GM18867 (cell line): Measurements from ENCODE around the gene TAF6L.
"Not testable (repeated sequence)": the region's sequence is repeated elsewhere in the genome, so short reads cannot be mapped to it uniquely, and the experiment has no call there.

Source experiments
- ATAC-seq: cut with Tn5 transposase; IDR thresholded peaks from one replicate; pipeline ENCODE4 v1.9.1; 2021; ENCODE audit warnings: mild to moderate bottlenecking, moderate library complexity; ENCODE audit not compliant: unreplicated experiment

TAF6L gene

DNA sequence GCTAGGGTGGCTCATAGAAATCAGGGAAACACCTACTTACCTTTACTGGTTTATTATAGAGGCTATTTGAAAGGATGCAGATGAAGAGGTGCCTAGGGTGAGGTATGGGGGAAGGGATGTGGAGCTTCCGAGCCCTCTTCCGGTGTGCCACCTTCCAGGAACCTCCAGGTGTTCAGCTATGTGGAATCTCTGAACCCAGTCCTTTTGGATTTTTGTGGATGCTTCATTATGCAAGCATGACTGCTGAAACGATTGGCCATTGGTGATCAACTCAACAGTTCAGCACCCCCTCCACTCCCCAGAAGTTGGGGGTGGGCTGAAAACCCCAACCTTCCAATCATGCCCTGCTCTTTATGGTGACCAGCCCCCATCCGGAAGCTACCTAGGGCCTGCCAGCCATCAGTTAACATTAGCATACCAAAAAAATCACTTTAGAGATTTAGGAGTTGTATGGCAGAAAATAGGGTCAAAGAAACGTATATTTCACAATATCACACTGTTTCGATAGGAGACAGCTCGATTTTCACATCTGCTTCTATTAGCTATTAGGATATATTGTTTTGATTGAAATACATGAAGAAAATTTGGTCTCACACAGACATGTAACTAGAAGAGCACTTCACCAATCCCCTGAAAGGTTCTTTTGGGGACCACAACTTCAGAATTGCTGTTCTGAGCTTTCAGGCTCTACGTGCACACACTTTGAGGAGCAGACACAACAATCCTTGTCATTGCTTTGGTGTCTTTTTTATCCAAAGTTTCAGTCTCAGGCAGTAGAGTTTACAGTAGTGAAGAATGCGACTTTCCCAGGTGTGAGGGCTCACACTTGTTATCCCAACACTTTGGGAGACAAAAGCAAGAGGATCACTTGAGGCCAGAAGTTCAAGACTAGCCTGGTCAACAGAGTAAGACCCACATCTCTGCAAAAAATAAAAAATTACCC lies 13.1 kb upstream of the TAF6L start:
- ATAC-seq, result no peak

DNA sequence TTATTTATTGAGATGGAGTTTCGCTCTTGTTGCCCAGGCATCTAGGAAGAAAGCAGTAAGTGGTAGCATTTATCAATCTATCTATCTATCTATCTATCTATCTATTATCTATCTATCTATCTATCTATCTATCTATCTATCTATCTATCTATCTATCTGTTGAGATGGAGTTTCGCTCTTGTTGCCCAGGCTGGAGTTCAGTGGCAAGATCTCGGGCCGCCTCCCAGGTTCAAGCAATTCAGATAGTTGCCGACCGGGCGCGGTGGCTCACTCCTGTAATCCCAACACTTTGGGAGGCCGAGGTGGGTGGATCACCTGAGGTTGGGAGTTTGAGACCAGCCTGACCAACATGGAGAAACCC lies 10.3 kb upstream of the TAF6L start:
- not testable (repeated sequence) for ATAC-seq

DNA sequence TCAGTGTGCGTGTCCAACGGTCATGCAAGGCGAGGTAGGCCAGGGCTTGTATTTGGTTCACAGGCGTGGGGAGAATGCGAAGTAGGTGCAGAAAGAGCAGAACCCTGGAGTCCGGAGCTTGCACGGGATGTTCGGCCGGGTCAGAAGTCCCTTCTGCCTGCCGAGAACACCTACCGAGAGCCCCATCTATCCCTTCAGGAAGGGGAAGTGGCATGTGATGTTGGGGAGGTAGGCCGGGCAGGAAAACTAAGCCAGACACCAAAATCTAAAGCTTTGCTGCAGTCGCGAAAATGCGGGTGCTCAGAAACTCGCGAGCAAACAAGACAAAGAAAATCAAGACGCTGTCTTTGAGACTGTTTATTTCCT lies 435 bp upstream of the TAF6L start:
- ATAC-seq, result peak; percentile 3

DNA sequence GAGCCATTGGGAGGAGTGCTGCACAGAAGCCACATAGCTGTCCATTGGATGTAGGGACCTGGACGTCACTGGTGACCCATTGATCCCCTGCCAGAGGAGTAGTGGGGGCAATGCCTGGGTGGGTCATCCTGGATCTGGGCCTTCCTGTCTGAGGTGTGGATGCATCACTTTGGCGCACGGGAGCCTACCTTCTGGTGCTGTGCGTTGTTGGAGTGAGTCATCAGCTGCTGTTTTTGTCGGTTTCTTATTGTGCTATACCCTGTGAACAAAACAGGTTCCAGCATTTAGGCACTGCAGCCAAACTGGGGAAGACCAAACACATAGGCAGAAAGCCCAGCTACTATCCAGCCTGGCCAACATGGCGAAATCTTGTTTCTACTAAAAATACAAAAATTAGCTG lies 3.2 kb downstream of the TAF6L start:
- no peak for ATAC-seq

DNA sequence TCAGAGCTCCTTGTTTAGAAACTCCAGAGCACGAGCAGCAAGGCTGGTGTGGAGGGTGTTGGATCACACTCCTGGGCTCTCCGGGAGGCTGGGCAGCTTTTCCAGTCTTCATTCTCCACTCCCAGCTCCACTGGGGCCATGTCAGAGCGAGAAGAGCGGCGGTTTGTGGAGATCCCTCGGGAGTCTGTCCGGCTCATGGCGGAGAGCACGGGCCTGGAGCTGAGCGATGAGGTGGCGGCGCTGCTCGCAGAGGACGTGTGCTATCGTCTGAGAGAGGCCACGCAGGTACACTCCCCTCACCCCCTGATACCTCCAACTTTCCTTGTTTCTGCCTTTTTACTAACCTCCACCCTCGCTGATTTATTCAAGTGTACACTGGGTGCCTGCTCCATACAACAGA lies 4.5 kb downstream of the TAF6L start:
- ATAC-seq, result no peak

DNA sequence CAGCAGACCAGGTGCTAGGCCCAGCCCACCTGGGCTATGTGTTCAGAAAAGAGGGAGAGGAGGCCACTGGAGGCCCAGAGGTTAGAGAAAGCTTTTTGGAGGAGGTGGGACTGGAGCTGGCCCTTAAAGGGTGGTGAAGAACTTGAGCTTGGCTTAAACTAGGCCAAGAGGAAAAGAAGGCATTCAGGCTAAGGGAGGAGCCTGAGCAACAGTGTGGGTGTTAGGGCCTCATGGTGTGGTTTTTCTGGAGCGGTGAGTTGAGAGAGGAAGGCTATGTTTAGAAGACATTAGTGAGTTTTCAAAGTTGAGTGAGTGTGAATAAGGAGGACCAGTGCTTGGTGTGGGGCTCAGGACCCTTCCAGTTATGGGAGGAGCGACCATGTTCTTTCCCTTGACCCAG lies 6.2 kb downstream of the TAF6L start:
- ATAC-seq, result no peak

DNA sequence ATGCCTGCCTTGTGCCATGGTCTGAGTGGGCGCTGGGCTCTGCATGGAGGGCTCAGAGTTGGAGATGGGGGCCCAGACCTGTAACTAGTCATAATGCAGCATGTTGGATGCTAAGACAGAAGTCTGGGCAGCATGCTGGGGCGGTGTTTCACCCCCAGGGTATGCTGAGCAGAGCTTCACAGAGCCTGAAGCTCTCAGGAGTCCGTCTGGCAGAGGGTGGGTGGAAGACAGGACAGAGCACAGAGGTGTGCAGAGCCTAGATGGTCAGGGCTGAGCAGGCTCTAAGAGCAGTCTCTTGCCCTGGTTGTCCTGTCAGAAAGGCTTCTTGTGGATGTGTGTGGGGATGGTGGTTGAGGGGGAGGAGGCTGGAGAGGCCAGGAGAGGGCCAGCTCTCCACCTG lies 7.2 kb downstream of the TAF6L start:
- no peak for ATAC-seq

DNA sequence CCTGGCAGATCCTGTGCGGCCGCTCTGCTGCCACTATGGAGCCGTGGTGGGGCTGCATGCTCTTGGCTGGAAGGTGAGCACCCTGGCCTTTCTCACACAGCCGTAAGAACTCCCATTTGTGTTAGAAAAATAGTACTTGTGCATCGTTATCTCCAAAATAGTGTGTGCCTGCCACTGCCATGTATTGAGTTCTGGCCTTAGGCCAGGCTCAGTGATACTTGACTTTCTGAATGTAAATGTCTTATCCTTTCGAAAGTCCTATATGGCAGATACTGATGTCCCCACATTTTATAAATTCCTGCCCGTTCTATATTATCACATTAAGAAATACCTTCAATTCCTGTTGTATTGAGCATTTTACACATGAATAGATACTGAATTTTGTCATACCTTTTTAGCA lies 11.6 kb downstream of the TAF6L start:
- no peak for ATAC-seq

DNA sequence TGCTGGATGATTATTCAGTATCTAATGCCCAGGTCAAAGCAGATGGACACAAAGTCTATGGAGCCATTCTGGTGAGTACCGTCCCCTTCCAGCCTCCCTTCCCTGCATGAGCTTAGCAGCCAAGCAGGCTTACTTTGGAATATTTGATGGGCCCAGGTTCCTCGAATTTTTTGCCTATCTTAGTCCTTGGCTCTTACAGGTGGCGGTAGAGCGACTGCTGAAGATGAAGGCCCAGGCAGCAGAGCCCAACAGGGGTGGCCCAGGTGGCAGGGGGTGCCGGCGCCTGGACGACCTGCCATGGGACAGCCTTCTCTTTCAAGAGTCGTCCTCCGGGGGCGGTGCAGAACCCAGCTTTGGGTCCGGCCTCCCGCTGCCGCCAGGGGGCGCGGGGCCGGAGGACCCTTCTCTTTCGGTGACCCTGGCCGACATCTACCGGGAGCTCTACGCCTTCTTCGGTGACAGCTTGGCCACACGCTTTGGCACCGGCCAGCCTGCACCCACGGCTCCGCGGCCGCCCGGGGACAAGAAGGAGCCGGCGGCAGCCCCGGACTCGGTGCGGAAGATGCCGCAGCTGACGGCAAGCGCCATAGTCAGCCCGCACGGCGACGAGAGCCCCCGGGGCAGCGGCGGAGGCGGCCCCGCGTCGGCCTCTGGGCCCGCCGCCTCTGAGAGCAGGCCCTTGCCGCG lies 15.3 kb downstream of the TAF6L start:
- peak; percentile 66 for ATAC-seq

DNA sequence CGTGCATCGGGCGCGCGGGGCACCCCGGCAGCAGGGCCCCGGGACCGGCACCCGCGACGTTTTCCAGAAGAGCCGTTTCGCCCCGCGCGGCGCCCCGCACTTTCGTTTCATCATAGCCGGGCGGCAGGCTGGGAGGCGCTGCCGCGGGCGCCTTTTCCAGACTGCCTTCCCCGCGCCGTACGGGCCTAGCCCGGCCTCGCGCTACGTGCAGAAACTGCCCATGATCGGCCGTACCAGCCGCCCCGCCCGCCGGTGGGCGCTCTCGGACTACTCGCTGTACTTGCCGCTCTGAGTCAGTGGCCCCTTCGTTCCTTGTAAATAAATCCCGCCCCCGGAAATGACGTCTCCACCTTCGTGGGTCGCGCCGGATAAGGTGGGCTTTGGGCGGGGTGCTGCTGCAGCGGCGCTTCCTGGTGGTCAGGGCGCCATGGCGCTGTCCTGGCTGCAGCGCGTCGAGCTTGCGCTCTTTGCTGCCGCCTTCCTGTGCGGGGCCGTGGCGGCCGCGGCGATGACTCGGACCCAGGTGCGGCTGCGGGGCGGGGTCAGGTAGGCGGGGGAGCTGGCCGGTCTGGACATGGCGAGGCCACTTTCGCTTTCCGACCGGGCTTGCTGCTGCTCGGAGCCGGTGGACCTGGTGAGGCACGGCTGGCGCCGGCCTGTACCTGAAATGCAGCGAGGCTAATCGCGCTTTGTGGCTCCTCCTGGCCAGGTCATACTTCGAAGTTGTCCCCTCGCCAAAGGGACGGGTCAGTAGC lies 16.0 kb downstream of the TAF6L start, which contains the start of gene TMEM179B:
TMEM179B (plus strand) TSS at position 398 of the 755 bp plus-strand sequence; CDS start at position 428, 30 bp downstream.
- ATAC-seq, result peak; percentile 62

DNA sequence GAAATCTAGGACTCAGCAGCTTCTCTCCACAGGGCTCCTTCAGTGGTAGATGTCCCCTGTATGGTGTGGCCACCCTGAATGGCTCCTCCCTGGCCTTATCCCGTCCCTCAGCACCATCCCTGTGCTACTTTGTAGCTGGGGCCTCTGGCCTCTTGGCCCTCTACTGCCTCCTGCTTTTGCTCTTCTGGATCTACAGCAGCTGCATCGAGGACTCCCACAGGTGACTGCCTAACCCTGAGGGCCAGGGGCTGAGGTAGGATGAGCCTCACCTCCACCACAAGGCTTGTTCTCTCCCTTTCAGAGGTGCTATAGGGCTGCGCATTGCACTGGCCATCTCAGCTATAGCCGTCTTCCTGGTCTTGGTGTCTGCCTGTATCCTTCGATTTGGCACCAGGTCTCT lies 17.8 kb downstream of the TAF6L start:
- no peak for ATAC-seq

DNA sequence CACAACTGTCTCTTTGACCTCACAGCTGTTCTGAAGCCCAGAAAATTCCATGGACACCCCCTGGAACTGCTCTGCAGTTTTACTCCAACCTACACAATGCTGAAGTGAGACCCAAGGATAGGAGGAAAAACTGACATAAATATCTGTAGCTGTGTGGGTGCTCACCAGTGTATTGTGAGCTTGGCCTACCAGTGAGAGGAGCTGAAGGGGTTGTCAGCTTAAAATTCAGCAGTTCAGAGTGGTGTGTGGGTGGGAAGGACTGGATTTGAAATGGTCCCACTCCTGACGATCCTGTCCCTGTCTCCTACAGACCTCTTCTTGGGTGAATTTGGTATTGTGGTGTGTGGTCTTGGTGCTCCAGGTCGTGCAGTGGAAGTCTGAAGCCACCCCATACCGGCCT lies 18.4 kb downstream of the TAF6L start:
- ATAC-seq, result no peak

DNA sequence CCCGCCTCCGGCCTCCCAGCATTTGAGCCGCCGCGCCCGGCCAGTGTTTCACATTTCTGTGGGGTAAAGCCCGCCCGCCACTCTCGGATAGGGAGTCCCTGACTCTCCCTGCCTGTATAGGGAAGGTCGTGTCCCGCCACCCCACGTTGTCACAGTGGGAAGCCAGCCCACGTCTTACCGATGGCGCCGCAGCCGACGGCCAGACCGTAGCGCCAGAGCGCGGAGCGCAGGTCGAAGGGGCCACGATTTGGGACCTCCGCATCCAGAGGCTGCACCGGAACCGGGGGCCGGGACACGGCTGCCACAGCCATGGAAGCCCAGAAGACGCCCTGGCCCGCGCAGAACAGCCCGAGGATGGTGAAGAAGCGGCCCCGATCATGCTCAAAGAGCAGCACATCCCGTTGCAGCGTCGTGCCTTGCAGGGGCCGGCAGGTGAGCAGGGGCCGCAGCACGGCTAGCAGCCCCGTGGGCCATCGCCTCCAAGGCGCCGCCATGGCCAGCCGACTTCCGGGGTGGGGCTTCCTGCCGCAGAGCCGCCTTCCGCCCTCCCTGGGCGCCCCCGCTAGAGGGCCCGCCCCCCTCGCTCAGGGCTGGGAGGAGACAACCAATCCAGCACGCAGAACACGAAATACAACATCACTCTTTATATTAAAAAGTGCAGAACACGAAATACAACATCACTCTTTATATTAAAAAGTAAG lies 20.5 kb downstream of the TAF6L start, which contains the start of gene TMEM223:
TMEM223 (minus strand) TSS at position 506 of the 701 bp plus-strand sequence; CDS start at position 494, 12 bp downstream.
- peak; percentile 76 for ATAC-seq

DNA sequence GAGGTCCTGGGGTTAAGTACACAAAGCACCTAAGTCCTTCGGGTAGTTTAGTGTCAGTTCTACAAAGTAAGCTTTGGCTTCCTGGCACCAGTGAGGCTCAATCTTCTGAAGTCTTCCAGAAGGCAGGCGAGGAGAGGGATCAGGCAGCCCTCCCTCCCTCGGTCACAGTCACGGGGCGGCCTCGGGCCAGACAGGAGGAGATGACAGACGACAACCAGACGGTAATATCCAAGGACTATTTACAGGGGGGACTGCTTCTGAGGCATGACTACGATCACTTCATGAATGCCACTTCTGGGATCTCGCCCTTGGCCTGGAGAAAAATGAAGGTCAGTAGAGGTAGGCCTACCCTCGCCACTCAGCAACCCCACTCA lies 21.0 kb downstream of the TAF6L start:
- ATAC-seq, result peak; percentile 4

DNA sequence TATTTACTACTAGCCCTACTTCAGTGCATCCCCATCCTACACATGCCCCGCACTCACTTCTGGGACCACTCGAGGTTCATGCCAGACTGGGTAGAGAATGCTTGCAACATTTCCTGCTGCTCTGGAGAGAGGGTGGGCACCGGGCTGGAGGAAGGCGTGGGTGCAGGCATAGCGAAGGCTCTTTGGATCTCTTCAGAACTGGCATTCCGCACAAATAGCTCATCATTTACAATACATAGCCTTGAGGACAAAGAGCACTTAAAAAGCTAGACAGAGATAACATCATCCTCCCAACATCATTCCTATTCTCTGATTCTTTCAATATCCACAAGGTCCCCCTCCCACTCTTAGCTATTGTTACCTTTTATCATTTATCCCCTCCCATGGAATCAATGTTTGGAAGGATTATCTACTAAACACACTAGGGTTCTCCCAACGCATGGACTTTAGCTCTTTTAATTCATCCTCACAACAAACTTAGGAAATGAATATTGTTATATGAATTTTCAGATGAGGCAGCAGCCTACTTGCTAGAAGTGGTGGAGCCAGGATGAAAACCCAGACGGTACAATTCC lies 23.1 kb downstream of the TAF6L start:
- no peak for ATAC-seq

DNA sequence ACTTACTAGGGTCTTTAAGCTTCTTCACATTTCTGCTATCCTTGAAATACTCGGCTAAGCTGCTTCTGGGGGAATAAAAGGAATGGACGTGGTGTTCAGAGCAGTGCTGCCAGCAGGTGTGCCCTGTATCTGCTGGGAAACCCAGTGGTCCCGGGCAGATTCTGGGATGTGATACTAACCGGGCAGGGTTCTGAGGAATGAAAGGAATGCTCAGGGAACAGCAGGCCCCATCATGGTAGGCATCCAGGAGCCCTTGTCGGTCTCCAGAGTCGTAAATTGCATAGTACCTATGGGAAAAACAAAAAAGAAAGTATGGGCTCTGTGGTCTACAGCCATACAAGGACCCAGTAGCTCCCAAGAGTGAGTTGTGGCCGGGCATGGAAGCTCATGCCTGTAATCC lies 25.1 kb downstream of the TAF6L start:
- ATAC-seq, result no peak

DNA sequence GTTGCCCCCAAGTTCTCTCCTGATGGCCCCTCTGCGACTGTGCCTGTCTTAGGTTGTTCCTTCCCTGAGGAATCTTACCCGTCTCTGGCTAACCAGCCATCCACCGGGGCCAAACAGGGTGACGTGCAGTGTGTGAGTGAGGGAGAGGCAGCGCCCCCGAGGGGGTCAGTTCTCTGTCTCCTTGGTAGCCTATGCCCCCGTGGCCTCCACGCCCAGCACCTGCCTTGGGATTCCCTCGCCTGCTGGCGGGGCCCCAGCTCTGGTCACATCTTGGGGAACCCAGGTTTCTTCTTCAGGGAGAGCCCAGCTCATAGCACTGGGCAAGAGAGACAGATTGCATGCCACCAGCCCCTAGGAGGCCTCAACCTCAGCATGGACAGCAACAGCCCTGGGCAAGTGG lies 28.3 kb downstream of the TAF6L start:
- no peak for ATAC-seq

DNA sequence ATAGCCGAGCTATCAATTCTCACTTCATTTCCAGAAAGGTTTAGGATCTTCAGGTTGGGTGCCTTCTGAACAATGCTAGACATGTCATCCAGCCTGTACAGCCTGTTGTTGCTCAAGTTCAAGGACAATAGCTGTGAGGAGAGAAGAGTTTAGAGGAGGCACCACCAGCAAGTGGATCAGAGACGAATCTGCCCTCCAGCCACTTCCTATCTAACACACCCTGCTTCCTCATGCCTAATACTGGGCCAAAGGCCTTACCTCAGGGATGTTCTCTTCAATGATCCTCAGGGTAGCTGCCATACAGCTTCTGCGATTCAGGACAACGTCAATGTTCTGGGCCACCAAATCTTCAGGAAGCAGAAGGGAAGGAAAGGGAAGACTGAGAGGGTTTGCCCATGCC lies 29.9 kb downstream of the TAF6L start:
- ATAC-seq, result no peak

DNA sequence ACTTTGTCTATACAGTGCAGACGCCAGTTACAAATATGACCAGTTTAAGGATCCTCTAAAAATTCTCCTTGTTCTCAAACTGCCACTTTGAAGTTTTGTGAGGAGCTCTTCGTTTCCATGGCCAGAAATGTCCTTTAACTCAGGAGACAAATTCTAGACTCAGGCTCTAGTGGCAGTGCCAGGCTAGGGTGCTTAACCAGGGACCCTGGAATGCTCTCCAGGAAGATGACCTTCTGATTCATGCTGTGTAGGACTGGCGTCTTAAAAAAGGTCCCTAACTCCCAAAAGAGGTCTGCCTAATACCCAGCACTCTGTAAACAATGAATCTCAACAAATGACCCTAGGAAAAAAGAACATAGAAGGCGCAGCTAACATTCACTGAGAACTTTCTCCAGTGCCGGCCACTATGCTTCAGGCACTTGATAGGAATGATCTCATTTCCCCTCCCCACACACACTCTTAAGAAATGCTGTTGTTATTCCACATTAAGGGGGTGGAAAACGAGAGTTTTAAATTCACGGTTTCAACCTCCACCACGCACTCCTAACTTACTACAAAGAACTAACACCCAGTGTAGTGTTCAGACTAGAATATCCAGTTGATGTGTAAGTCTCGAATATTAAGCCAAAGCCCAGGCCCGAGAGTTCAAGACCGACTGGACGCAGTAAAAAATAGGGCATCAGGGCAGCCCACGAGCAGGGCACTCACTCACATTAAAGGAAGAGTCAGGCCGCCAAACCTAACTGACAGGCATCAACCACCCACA lies 33.3 kb downstream of the TAF6L start:
- ATAC-seq, result no peak
